Stimulated activated CD4-positive, alpha-beta T cell treated with anti-CD3 and anti-CD28 coated beads, Interleukin-2, amount 100 ng/mL, for 48 hours (primary cell): ENCODE data around the gene VPS9D1.

Experiments used
- DNase-seq, 2 donors: peaks; one replicate each; pipeline ENCODE4 v3.0.0-alpha.2; 2020

VPS9D1 gene

DNA sequence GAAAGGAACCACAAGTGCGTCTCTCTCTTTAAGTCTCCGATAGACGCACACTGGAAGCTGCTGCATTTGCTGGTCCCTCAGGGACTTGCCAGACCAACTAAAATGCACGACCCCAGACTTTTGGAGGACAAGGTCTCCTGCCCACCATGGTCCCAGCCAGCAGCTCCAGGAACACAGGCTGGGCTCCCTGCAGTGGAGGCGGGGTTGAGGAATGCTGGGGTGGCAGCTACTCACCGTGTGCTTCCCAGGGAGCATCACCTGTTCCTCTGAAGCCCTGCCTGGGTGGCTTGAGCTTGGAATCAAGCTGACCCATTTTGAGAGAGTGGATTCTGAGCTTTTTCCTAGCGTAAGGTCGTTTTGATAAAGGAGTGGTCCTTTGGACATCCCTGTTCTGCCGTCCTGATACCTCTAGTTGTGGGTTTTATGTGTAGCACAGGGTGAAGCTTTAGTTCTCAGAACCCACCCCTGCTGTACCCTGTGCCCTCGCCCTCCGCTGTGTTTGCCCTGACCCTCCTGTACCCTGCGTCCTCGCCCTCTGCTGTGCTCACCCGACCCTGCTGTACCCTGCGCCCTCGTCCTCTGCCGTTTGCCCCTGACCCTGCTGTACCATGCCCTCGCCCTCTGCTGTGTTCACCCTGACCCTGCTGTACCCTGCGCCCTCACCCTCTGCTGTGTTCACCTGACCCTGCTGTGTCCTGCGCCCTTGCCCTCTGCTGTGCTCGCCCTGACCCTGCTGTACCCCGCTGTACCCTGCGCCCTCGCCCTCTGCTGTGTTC, 11.6 kb upstream of the VPS9D1 start:
- DNase-seq, result no peak

DNA sequence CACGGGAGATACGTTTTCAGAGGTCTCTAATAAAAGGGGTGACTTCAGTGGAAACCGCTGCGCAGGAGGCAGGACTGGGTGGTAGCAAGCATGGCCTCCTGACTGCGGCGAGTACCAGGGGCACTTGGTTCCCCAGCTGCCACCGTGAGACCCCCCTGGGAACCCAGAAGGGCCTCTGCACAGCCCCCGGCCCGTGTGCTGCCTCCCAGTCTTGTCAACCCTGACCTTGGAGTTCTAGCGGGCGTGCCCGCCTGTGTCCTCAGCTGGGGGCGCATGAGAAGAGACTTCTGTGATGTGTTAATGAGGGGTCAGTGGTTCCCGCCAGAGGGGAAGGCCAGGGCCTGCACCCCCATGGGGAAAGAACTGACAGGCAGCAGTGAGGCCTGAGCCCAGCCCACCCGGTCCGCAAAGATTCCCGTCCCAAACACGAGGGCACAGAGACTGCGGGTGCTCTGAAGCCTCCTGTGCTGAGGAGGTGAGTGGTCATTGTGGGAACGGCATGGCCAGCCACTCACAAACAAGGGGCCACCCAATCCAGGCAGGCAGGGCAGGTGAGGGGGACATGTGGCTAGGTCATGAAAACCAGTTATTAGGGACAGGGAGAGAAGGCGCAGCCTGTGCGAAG, 10.0 kb upstream of the VPS9D1 start:
- no peak for DNase-seq

DNA sequence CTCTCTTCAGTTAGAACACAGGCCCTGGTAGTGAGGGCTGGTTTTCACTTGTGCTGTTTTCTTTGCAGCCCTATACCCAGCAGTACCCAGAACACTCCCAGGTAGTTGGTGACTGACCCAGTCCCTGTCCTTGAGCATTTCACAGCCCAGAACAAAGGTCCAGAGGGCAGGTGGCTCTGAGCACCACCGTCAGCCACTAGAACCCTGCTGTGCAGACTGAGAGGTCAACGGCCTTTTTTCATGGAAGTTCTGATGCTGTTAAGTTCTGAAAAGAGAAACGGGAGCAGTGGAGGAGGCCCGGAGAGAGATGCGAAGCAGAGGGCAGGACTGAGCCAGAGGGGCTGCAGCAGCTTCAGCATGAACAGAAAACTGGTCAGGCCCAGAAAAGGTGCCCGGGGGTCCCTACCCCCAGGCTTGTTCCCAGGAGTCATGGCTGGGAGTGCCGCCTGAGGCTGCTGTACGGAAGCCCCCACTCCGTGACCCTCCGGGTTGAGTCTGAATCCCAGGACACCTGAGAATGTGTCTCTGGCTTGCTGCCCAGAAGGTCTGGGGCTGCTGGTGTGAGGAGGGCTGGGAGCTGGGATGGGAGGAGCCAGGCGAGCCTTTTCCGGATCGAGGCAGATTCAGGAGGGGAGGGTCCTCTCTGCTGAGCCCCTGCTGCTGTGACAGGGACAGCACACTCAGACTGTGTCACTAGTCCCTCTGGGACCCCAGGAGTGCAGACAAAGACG, 9.3 kb upstream of the VPS9D1 start:
- DNase-seq, result no peak

DNA sequence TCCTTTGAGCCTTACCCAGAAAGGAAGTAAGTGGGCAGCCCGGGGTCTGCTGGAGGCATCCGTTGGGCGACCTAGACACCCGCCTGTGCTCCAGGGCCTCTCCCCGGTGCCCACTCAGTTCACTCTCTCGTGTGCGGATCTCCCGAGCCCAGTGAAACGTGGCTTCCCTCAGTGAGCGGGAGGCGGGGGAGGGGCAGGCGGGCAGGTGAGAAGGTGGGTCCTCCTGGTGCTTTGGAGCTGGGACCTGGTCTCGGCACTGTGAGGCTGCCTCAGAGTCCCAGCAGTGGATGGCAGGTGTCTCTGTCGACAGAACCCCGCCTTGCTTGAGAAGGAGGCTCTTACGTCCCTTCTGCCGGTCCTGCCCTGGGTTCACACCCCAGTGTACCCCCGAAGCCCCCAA, 8.6 kb upstream of the VPS9D1 start:
- DNase-seq, result no peak

DNA sequence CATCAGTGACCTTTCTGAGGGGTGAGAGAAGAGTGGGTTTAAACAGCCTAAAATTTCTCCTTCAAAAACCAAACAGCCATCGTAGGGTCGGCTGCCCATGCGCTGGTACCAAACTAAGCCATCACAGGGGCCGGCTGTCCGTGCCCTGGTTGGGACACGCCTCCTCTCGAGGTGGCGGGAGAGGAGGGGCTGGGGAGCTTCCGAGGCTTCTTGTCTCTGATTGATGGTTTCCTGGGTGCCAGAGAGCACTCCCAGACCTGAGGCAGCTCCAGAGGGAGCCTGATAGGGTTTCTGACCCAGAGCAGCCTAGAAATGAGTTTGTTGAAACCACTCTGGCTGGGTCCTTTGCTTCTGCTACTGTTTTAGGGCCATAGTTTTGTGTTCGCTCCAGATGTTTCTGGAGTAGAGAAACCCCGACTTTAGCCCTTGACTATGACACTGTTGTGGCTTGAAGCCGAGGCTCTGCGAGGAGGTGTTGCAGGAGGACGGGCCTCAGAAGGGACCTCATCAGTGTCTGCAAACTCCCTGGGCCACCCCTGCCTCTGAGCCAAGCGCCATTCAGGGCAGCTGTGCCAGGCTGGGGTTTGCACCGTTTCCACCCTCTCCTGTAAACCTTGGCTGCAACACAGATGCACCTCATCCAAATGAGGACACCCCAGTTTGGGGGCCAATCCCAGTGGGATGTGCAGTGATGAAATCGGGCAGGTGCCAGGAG, 6.9 kb upstream of the VPS9D1 start:
- DNase-seq, result no peak

DNA sequence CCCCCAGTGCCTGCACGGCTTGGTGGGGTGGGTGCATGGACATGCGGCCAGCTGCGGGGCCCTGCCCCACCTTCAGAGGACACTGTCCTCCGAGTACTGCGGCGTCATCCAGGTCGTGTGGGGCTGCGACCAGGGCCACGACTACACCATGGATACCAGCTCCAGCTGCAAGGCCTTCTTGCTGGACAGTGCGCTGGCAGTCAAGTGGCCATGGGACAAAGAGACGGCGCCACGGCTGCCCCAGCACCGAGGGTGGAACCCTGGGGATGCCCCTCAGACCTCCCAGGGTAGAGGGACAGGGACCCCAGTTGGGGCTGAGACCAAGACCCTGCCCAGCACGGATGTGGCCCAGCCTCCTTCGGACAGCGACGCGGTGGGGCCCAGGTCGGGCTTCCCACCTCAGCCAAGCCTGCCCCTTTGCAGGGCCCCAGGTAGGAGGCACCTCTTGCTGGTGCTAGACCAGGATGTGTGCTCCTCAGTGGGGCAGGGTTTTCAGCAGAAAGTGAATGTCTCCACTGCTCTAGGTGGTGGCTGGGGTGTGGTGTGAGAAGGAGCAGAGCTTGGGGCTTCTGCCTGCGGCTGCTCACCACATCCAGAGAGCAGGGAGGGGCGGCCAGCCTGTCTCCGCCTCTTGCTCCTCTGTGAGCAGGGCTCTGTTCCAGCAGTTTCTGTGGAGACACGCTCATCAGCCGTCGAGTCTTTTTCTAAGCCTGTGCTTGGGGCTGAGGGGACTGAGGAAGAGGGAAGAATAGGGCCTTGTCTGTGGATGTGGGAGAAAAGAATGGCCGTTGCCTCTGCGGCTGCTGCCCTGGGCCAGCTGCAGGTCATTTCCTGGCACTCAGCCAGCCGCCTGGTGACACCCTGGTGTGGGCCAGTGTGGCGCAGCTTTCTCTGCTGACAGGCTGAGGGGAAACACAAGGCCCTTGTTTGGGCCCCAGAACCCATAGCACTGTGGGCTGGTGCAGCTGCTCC, 2.9 kb upstream of the VPS9D1 start:
- DNase-seq, result peak; percentile 43 to 49

DNA sequence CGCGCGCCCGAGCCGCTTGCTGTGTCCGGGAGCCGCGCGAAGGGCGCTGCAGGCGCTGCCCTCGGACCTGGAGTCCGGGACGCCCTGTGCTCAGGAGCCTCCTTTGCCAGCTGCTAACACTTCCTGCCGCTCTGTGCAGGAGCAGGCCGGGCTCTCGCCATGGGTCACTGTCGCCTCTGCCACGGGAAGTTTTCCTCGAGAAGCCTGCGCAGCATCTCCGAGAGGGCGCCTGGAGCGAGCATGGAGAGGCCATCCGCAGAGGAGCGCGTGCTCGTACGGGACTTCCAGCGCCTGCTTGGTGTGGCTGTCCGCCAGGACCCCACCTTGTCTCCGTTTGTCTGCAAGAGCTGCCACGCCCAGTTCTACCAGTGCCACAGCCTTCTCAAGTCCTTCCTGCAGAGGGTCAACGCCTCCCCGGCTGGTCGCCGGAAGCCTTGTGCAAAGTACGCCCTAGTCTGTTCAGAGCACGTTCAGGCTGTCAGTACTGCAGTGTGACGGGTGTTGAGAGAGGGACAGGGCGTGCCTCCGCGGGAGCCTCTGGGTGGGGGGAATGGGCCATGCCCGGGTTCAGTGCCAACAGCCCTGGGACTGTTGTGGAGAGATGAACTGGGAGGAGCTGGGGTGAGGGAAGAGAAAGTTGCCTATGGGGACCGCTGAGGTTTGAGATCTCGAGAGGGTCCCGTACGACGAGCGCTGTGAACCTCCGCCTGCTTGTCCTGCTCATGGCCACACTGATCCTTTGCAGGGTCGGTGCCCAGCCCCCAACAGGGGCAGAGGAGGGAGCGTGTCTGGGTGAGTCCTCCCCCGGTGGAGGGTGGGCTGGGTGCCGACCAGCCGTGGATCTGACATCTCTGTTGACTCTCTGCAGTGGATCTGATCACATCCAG, 1.9 kb upstream of the VPS9D1 start:
- DNase-seq, result peak; percentile 53 to 61

DNA sequence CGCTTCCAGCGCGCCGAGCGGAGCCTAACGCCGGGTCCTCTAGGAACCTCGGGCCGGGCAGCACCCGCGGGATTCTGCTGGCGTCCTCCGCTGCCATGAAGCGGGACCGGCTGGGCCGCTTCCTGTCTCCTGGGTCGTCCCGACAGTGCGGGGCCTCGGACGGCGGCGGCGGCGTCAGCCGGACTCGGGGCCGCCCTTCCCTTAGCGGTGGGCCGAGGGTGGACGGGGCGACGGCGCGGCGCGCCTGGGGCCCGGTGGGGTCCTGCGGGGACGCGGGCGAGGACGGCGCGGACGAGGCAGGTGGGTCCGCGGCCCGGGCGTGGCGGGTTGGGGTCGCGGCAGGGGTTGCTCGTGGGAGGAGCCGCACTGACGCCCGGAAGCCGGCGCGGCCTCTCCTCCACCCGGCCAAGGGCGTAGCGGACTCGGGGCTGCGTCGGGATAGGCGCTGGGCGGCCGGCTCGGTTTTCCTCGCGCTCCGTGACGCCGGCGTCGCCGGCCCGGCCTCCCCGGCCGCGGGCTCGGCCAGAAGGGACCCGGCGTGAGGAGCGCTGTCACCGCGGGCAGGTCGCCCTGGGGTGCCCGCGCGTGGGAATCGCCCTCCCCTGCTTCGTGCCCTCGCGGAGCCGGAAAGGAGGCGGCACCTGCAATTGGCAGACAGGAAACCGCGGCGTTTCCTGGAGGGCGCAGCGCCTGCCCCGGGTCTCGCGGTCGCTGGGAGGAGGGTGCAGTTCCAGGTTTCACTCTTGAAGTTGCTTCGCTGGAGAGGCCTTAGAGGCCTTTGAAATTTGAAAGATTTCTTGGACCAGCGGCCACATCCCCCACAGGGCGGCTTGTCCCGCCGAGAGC, 1.1 kb upstream of the VPS9D1 start:
- peak; percentile 64 to 65 for DNase-seq

DNA sequence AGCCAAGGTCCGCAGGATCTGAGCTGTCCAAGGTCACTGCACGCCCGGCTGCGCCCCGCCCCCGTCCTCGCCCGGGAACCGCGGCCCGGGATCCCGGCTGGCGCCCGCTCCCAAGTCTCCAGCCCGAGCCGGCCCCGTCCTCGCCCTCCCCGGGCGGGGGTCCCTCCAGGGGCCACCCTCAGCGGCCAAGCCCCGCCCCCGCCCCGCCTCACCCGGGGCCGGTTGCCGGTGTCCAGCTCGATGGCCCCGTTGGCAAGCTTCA, 216 bp downstream of the VPS9D1 start:
- DNase-seq, result no peak

DNA sequence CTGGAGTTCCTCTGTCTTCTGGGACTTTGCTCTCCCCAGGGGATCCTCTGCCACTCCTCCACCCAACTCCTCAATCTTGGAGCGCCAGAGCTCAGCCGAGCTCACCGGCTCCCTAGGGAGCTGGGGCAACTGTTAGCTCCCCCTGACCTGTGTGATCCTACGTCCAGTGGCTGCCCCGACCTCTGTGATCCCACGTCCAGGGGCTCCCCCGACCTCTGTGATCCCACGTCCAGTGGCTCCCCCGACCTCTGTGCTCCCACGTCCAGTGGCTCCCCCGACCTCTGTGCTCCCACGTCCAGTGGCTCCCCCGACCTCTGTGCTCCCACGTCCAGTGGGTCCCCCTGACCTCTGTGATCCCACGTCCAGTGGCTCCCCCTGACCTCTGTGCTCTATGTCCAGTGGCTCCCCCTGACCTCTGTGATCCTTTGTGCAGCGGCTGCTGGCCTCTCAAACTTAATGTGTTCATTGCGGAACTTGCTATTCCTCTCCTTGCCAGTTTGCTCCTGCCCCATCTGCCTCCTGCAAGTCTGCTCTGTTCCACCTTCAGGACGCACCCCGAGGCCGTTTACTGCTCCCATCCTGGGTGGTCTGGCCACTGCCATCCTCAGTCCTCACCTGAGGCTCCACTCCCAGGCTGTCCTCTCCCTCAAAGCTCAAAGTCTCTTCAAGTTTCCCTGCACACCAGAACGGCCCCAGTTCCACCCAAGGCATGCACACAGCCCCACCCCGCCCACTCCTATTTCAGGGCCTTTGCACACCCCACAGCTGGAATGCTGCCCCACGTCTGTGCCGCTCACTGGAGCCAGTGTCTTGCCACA, 2.8 kb downstream of the VPS9D1 start:
- DNase-seq, result no peak

DNA sequence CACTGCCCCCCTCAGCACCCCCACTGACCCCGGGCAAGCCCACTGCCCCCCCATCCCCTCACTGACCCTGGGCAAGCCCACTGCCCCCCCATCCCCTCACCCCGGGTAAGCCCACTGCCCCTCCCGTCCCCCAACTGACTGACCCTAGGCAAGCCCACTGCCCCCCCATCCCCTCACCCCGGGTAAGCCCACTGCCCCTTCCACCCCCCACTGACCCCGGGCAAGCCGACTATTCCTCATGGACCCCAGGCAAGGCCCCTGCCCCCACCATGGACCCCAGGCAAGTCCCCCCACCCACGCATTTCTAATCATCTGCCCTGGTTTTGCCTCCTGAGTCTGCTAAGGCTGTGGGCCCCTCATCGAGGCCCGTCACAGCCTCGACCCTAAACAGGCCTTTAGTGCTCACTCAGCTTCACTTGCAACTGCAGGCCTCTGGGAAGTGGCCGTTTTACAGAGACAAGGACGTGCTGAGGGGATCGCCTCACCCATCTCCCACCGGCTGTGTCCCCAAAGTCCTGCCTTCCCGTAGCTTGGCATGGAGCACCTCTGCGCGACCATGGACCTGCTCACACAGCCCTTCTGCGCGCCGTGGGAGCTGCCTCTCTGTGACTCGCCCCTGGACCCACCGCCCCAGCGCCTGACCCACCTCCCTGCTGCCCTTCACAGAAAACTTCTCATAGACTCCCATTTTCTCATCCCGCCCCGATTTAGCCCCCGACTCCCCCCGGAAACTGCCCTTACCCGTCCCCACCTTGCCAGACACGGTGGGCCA, 3.6 kb downstream of the VPS9D1 start:
- no peak for DNase-seq

DNA sequence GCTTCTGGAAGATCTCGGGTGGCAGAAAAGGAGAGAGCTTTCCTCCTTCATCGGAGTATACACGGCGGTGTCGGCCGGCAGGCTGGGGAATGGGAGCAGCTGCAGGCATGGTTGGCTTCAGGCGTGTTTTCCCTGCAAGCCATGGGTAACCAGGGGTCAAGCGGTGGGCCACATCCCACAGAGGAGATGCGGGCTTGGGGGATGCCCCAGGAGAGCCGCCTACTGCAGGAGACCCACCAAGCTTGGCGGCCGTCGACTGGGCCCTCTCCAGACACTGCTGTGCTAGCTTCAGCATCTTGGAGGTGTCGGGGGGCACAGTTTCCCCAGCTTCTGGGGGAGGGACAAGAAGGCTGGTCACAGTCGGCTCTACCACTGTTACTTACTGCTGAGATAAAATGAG, 4.2 kb downstream of the VPS9D1 start:
- DNase-seq, result no peak

DNA sequence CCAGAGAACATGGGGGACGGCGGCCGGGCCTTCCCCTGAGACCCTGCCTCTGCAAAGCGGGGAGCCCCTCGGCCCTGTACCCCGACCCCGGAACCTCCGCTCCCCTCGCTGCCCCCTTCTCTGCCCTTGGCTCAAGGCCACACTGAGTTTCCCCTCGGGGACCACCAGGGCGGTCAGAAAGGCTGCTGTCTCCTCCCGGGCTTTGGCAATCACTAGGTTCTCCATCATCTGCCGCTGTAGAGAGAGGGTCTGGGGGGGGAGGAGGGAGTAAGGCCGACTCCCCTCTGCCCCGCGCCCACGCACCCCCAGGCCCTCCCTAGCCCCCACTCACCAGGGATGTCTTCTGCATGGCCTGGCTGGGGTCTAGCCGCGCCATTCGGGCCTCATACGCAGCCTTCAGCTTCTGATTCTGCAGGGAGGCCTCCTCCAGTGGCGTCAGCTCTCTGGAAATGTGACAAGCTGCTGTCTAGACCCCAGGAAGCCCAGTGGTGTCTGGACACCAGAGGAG, 8.4 kb downstream of the VPS9D1 start:
- DNase-seq, result no peak

DNA sequence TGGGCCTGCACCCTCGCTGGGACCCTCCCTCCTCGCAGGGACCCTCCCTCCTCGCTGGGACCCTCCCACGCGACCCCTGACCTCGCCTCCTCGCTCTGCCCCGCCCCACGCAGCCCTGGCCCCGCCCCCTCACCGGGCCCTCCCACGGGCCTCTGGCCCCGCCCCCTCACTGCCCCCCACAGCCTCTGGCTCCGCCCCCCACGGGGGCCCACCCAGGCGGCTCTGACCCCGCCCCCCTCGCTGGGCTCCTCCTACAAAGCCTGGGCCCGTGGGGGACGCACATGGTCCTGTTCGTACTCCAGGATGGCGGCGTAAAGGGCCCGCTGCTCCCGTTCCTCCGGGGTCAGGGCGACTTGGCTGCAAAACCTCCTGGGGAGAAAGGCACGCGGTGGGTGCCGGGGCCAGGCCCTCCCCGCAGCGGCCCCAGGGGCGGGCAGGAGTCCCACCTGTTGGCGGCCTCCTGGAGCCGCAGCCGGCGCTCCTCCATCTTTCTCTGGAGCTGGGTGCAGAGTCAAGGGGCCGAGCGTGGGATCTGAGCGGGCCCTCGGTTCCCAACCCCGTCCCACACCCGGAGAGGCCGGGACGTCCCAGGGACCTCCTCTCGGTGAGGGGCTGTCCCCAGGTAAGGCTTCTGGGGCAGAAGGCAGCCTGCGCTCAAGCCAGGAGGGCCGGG, 9.0 kb downstream of the VPS9D1 start:
- peak; percentile 82 to 88 for DNase-seq

DNA sequence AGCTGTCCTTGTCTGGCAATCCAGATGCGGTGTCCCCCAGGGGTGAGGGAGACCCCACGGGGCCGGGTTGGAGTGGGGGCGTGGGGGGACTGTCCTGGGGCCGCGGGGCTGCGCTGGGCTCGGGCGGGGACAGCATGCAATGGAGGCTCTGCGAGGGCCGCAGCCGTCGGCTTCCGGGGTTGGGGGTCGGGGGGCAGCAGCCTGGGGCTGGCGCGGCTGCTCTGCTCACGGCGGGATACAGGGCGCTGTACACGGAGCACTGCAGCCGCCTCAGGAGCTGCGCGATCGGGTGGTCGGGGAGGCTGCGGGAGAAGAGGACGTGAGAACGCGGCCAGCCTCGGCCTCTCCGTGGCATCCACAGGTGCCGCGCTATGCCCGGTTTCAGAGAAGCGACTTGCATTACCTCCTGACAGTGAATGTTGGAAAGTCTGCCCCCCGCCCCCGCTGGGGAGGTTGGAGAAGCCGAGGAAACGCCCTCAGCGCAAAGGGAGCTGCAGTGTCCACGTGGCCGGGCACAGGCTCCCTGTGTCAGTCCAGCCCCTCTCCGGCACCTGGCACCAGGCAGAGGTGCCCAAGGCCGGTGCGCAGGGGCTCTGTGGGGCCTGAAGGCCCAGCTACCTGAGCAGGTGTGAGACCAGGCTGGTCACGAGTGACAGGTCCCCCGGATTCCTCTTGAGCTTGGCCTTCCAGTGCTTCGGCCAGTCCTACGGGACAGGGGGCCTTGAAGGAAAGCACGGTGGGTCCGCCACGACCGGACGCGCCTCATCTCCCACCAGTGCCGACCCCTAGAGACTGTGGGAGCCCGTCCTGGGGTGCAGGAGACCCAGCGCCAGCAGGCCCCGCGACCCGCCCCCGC, 9.8 kb downstream of the VPS9D1 start:
- no peak for DNase-seq

DNA sequence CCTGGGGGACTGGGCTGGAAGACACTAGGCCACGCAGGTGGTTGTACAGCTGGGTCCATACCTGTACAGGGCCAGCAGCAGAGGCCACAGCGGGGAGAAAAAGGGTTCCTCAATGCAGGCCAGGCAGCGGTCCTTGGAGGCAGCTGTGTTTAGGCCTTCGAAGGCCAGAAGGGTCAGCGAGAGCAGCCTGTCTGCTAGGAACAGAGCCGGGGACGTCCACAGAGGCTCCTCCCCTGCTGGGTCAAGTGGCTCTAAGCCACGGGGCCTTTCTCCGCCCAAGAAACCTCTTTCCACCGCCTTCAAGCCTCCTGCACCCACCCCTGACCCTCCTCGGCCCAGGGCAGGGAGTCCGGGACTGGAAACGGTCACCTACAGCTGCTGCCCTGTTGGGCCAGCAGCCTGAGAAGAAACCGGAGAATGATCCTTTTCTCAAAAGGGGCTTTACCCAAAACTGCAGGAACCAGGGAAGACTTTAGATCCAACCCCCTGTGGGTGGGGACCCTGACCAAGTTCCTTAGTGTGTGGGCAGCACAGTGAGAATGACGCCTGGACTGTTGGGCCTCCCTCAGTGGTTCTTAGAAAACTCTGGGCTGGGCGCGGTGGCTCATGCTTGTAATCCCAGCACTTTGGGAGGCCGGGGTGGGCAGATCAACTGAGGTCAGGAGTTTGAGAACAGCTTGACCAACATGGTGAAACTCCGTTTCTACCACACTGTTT, 10.8 kb downstream of the VPS9D1 start:
- DNase-seq, result no peak
